Tibial nerve (tissue), 4 donors: ENCODE measurements around the gene TSFM.

Source experiments
- EP300 ChIP-seq, 2 donors: sonication (generic); formaldehyde crosslinking; IDR thresholded peaks; one replicate each; pipeline ENCODE4 v1.6.1; 2017; ENCODE audit warnings: antibody characterized with exemption in 2 of 2, mild to moderate bottlenecking in 1 of 2
- POLR2A ChIP-seq, 2 donors: fragments of 450-650 bp; IDR thresholded peaks; one replicate each; pipeline ENCODE4 v1.6.1; 2017; ENCODE audit warnings: antibody characterized with exemption in 2 of 2, mild to moderate bottlenecking in 2 of 2, moderate library complexity in 2 of 2
- TF ChIP-seq, protein P1 (sequence below), 5 experiments: fragments of 200-600 bp in 3 of 5; fragments of 450-650 bp in 2 of 5; sonication (generic) in 3 of 5; IDR thresholded peaks; one replicate each; pipeline ENCODE4 v1.5.1; 2016 to 2019; ENCODE audit warnings: antibody characterized with exemption in 5 of 5, mild to moderate bottlenecking in 3 of 5, moderate library complexity in 2 of 5

DNA sequence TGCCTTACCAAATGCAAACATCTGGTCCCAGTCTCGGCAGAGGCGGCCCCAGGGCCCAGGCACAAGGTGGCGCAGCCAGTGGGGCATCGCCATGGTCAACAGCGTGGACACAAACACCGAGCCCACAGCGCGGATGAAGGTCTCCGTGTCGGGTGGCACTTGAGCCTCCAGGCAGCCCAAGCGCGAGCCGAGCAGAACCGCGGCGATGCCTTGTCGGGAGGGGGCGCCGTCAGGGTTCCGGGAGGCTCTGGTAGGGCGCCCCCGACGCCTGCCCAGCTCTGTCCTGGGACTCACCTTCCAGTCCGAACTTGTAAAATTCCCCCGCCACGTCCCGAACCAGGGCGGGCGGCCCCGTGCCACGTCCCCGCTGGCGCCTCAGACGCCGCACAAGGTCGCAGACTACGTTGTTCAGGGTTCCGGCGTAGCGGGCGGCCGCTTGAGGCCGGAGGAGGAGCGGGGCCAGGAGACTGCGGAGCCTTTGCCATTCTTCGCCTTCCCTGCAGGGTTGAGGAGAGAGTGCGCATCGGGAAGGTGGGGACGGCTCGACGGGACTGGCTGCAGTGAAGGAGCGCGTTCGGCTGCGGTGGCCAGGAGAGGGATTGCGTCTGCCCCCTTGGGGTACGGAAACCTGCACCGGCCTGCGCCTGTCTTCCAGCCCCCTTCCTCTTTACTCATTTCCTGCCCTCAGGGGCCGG, 17.4 kb upstream of the TSFM start:
- TF ChIP-seq, protein P1, sequence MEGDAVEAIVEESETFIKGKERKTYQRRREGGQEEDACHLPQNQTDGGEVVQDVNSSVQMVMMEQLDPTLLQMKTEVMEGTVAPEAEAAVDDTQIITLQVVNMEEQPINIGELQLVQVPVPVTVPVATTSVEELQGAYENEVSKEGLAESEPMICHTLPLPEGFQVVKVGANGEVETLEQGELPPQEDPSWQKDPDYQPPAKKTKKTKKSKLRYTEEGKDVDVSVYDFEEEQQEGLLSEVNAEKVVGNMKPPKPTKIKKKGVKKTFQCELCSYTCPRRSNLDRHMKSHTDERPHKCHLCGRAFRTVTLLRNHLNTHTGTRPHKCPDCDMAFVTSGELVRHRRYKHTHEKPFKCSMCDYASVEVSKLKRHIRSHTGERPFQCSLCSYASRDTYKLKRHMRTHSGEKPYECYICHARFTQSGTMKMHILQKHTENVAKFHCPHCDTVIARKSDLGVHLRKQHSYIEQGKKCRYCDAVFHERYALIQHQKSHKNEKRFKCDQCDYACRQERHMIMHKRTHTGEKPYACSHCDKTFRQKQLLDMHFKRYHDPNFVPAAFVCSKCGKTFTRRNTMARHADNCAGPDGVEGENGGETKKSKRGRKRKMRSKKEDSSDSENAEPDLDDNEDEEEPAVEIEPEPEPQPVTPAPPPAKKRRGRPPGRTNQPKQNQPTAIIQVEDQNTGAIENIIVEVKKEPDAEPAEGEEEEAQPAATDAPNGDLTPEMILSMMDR (IDR thresholded peaks at IDR 0.05) = peak in 1 of 5 experiments; percentile 11
- TF ChIP-seq POLR2A (IDR thresholded peaks at IDR 0.05) (no peak), EP300 (IDR thresholded peaks at IDR 0.05) (no peak)
